Measurements from ENCODE around the gene GLB1L2. TPM values are rescaled to one million over a fixed set of nuclear protein-coding genes. Genes with fewer than 3 reads are reported as not detected.

Gene GLB1L2
- total and polyA plus RNA-seq, 2 of the 4 experiments (the other 2 are of a cell fraction): under 0.01 to 0.26 TPM

GRCh38 chr11:134398644-134399292 lies 67.0 kb downstream of the GLB1L2 start:
- in situ Hi-C loops (cut with MboI; ENCODE audit: low sequenced_read_pairs) (no loop called here), dilution Hi-C loops (cut with HindIII; ENCODE audit: low sequenced_read_pairs, unreplicated experiment) (no loop called here), intact Hi-C loops (cut with micrococcal nuclease) (no loop called here)
- H3K56ac ChIP-seq (ENCODE audit: extremely low read depth, insufficient read depth, low read length): no peak overlapping the region
- DNase-seq (no peak), ATAC-seq (ENCODE audit: low read depth) (no peak)
- H3K4me2 ChIP-seq (ENCODE audit: low read depth, low read length): no peak overlapping the region
- no peak overlapping the region for H2BK120ac ChIP-seq (ENCODE audit: low read depth, low read length)
- no peak overlapping the region for H3K27ac ChIP-seq (ENCODE audit: insufficient read depth, low read length)
- H2BK15ac ChIP-seq (ENCODE audit: low read depth, low read length): no peak overlapping the region
- H3K18ac ChIP-seq (ENCODE audit: low read depth, low read length): no peak overlapping the region
- H4K5ac ChIP-seq (ENCODE audit: low read depth, low read length): no peak overlapping the region
- H3K9me3 ChIP-seq (ENCODE audit: control insufficient read depth, insufficient read depth, low read length): peaks cover 46% of the 10 kb centered on the region
- H3K23ac ChIP-seq (ENCODE audit: low read depth, low read length): no peak overlapping the region
- CTCF ChIA-PET: no interaction called here
- no peak for TF ChIP-seq FOS (IDR thresholded peaks at IDR 0.05; ENCODE audit: low read depth, low read length)
- H3K4ac ChIP-seq (ENCODE audit: low read depth, low read length): no peak overlapping the region
- WGBS, 2 experiments (ENCODE audit: extremely low coverage in 2 of 2, insufficient read length in 1 of 2): 54% methylated on average over 6 of the region's 13 CpGs; no CpG with 5 or more reads in 1 of the 2 experiments
- BruUV-seq (replicated peaks): no TSS peak
- H2AK5ac ChIP-seq (ENCODE audit: low read depth, low read length): no peak overlapping the region
- H3K4me1 ChIP-seq (ENCODE audit: control insufficient read depth, insufficient read depth, low read length): no peaks in the 10 kb centered on the region
- H3K79me1 ChIP-seq (ENCODE audit: low read depth in 1 of 2, low read length in 2 of 2): no peaks in the 10 kb centered on the region
- no peaks in the 10 kb centered on the region for H3K9me1 ChIP-seq (ENCODE audit: insufficient read depth, low read length)
- H3K9ac ChIP-seq (ENCODE audit: low read depth, low read length): no peak overlapping the region
- H2AFZ ChIP-seq (replicated peaks; ENCODE audit: low read length, poor library complexity): no peak overlapping the region
- no peaks in the 10 kb centered on the region for H3K36me3 ChIP-seq (ENCODE audit: control insufficient read depth, insufficient read depth, low read length)
- POLR2A ChIA-PET (ENCODE audit: unreplicated experiment): no interaction called here
- H2BK20ac ChIP-seq (ENCODE audit: low read depth, low read length): no peak overlapping the region
- no peak overlapping the region for H3K4me3 ChIP-seq (ENCODE audit: insufficient read depth, low read depth, low read length)
- no peak overlapping the region for H2AK9ac ChIP-seq (replicated peaks; ENCODE audit: low read depth, low read length, poor library complexity)
- H4K8ac ChIP-seq (ENCODE audit: low read depth in 2 of 2, low read length in 2 of 2): no peak overlapping the region
- no peak overlapping the region for H4K91ac ChIP-seq (ENCODE audit: insufficient read depth, low read depth, low read length)
- H3K27me3 ChIP-seq (ENCODE audit: control insufficient read depth, insufficient read depth, low read length): no peaks in the 10 kb centered on the region
- no peaks in the 10 kb centered on the region for H4K20me1 ChIP-seq (ENCODE audit: insufficient read depth, low read length)
- H3K14ac ChIP-seq (replicated peaks; ENCODE audit: low read depth, low read length): no peak overlapping the region
- no peak overlapping the region for H2BK5ac ChIP-seq (ENCODE audit: low read depth, low read length, poor library complexity, severe bottlenecking)
